Right hindlimb (tissue), 1 donor: Measurements from ENCODE around the gene NPFFR1.

Source experiments
- DNase-seq: peaks from one replicate; pipeline ENCODE4 v3.0.0-alpha.2; 2018

NPFFR1 gene

GRCh38 chr10:70283445-70284399, at the start of gene NPFFR1:
TSS of gene NPFFR1 (minus strand) at chr10:70284004. CDS start at chr10:70283676, 328 bp downstream.
- no peak for DNase-seq

GRCh38 chr10:70333268-70333667, 49.5 kb upstream of the NPFFR1 start:
- no peak for DNase-seq

DNA sequence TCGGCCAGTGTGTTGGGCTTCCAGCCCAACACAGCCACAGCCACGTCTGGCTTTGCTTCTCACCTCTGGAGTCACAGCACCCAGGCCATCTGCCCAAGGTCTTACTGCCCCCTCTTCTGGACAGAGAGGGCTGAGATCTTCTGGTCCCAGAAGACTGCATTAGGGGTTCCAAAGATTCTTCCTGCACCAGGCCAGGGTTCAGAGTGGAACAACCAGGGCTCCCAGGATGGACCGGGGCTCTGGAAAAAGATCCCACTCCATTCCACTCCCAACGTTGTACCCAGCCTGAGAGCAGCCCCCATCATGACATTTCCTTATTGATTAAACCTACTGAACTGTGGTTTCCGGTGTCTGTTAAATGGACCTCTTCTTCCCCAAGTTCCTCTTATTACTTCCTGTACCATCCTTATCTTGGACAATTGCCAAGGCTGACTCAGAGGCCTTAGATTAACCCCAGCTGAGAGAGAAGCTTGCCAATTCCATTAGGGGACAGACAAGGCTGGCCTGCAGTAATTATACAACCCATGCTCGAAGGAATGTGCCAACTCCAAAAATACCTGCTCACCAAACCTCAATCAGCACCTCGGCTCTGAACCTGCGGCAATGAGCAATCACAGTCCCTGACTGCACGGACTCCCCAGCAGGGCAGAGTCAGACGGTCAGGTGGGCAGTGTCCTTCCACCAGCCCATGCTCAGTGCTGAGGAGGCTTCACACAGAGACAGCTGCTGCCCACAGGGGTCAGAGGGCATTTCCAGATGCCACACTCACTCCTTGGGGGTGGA, 47.9 kb upstream of the NPFFR1 start:
- peak; percentile 50 for DNase-seq

DNA sequence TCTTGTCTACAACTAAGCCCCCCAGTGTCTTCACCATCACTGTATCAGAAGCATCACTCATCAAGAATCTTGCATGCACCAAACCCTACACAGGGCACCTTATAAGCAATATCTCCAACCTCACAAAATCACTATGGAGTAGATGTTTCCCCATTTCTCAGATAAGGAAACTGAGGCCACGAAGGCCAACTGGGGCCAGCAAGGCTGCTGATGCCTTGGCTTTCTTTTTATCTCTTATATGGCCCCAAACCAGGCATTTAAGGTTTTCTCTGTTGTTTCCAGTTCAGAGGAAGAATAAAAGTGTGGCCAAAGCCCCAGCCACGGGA, 47.3 kb upstream of the NPFFR1 start:
- no peak for DNase-seq

GRCh38 chr10:70330671-70331070, 46.9 kb upstream of the NPFFR1 start:
- no peak for DNase-seq

- no peak for DNase-seq
Measured at GRCh38 chr10:70328967-70329366, 45.2 kb upstream of the NPFFR1 start.

- DNase-seq: no peak
Measured at GRCh38 chr10:70328018-70328417, 44.2 kb upstream of the NPFFR1 start.

- no peak for DNase-seq
Measured at GRCh38 chr10:70324951-70325781, 41.4 kb upstream of the NPFFR1 start.

GRCh38 chr10:70324339-70324861, 40.6 kb upstream of the NPFFR1 start:
- peak; percentile 79 for DNase-seq

GRCh38 chr10:70323697-70324338, 40.0 kb upstream of the NPFFR1 start:
- DNase-seq: no peak

DNA sequence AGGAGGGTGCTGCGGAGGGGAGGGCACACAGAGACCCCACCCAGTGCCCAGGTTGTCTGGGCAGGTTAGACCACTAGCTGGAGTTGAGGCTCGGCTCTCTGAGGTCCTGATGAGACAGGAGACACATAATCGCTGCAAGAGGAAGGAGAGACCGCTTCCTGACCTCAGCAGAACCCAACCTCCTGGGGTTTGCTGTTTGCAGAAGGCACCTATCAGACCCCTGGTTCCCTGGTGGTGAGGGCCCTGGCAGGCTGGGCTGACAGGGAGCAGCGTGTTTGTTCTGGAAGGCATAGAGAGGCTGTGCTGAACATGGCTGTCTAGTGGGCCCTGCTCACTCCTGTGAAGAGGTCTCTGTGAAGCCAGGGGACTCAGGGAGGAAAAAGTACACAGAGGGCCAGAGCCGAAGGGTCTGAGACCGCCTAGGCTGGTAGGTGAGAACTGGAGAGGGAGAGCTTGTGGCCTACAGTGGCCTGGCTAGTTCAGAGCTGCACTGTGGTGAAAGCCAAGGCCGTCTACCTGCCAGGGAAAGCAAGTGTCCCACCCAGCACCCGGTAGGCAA, 39.4 kb upstream of the NPFFR1 start:
- no peak for DNase-seq

DNA sequence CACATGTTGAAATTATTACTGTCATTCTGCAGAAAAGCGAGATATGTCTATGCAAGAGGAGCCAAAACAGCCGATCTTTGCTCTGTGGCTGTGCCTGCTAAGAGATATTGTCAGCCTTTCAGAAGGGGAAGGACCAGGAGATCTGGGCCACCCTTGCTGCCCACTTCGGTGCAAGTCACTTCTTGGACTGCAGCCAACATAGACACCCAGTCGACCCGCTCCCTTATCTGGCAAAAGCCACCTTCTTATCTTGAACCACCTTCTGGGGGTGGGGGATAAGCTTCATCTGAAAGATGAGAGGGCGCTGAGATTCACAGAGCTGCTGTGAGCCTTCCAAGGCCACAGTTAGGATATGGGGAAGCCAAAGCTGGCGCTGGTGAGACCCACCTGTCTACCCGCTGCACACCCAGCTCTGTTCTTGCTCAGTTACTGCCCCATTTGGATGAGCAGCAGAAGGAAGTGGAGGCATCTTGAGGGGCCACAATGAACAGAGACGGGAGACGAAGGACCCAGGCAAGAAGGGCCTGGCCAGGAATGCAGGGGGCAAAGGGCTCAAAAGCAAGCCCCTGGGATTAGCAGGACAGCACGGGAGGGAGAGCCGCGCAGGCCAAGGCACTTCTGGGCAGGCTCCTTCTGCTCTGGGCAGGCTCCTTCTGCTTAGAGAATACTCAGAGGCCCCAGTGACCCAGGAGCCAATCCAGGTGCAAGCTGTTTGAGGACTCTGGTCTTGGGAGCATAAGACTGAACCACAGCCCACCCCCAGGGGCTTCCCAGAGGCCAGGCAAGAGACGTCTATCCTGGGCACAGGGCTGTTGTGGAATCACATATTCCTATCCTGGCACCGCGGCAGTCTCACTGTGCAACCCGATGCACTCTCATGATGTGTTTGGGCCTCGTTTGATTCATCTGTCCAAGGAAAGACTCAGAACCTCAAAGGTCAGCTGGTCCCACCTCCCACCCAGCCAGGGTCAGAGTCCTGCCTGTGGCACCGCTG, 38.4 kb upstream of the NPFFR1 start:
- DNase-seq: no peak

GRCh38 chr10:70321233-70321632, 37.4 kb upstream of the NPFFR1 start:
- no peak for DNase-seq

DNA sequence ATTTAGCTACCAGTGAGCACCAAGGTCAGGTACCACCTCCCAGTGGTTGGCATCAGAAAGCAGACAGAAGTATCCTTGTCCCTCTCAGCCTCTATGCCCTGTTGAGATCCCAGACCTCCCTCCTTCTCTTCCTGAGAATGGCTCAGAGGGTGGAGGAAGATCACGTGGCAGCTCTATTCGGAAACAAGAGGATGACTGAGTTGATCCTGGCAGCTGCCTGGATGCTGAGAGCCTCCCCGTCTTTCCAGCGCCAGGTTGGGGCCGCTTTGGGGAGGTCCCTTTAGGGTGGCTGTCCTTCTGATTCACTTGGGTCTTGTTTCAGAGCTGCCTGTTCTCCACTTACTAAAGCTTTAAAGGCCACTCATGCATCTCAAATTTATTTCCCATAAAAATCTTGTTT, 36.9 kb upstream of the NPFFR1 start:
- no peak for DNase-seq

- no peak for DNase-seq
Measured at GRCh38 chr10:70319824-70320223, 36.0 kb upstream of the NPFFR1 start.

DNA sequence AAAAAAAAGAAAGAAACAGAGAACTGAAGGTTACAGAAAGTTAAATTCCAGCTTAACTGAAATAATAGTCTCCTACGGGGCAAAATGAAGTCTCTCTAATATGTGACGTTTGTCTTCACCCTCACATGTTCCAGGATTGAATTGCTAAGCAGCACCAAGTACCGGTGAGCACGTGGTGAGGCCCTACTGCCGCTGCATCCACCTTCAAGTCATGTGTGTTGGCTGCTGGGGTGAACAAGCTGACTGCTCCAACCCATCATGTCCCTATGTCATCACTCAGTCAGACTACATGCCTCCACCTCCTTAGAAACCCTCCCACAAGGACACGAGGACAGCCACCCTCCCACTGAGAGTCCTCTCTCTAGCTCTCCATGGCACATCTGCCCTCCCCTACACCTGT, 35.4 kb upstream of the NPFFR1 start:
- no peak for DNase-seq

DNA sequence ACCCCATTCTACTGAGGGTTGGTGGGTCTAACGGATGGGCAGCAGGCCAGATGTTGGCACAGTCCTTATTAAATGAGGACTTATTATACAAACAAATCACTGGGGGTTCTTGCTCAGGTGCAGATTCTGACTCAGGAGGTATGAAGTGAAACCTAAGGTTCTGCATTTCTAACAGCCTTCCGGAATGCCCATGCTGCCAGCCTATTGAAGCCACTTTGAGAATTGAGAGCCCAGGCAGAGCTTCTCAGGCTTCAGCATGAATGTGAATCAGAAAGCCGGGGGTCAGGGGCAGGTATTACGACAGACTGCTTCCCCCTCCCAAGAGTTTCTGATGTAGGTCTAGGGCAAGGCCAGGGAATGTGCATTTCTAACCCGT, 34.1 kb upstream of the NPFFR1 start:
- no peak for DNase-seq

GRCh38 chr10:70317272-70317942, 33.6 kb upstream of the NPFFR1 start:
- no peak for DNase-seq

DNA sequence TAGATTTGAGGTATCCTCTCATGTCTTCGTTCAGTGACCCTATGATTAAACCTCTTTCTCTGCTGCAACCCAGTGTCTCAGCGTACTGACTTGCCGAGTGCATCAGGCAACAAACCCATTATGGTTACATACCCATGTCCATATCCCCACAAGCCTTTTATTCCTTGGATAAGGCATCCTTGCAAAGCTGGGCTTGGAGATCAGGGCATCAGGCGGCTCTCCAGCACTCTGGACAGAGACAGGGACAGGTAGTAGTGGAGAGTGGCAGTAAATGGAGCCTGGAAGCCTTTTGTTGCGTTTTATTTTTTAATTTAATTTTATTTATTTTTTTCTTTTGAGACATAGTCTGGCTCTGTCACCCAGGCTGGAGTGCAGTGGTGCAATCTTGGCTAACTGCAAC, 32.0 kb upstream of the NPFFR1 start:
- DNase-seq: no peak

DNA sequence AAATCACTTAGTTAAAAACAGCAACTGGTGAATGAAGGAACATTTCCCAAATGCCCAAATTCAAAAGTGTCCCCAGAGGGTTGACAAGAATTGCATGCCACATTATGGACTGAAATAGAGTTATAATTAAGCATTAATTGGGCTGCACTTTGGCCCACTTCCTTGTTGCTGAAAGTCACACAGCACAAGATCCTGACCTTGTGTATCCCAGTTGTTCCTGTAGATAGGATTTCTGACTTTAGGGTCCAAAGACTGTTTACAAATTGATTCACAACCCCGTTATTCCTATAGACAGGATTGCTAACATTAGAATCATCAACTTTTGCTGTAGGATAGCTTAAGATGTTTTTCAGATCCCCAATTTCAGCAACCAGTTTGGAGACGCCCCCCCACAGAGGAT, 31.5 kb upstream of the NPFFR1 start:
- no peak for DNase-seq
